ENCODE measurements around the gene SLAMF9. TPM values are rescaled to one million over a fixed set of nuclear protein-coding genes. Genes with fewer than 3 reads are reported as not detected.

SLAMF9 gene
- total and polyA plus RNA-seq, 2 of the 8 experiments (the other 6 are each of a cell fraction or from before 2014, with no cell fraction given): not detected

- Histone ChIP-seq H2BK20ac (ENCODE audit: low read length) (no peak overlapping the region), H3K4me2 (ENCODE audit: insufficient read depth in 1 of 2, low read depth in 2 of 2, low read length in 2 of 2) (no peak overlapping the region), H4K20me1 (replicated peaks in 1 of 2; ENCODE audit: control insufficient read depth in 1 of 2, insufficient read depth in 2 of 2, low read length in 2 of 2) (no peaks in the 10 kb centered on the region), H3K9ac (replicated peaks in 1 of 4; ENCODE audit: extremely low read depth in 1 of 4, low read depth in 3 of 4, low read length in 3 of 4) (no peak overlapping the region), H2AFZ (ENCODE audit: low read length) (no peak overlapping the region), H4K91ac (replicated peaks; ENCODE audit: insufficient read length, low read length) (no peak overlapping the region), H2AK5ac (ENCODE audit: low read depth, low read length) (no peak overlapping the region), H3K18ac (ENCODE audit: extremely low read depth, low read length) (no peak overlapping the region; the same call in 1 of the 2 replicates), H3K56ac (replicated peaks; ENCODE audit: insufficient read length, low read depth, low read length) (no peak overlapping the region), H3K4me1 (replicated peaks in 1 of 4; ENCODE audit: control insufficient read depth in 3 of 4, insufficient read depth in 4 of 4, low read length in 3 of 4) (no peaks in the 10 kb centered on the region), H2BK120ac (replicated peaks; ENCODE audit: low read depth, low read length) (no peak overlapping the region), H3K27ac (ENCODE audit: low read depth, low read length) (no peak overlapping the region), H4K5ac (ENCODE audit: insufficient read length, low read depth, low read length) (no peak overlapping the region), H3K9me3 (ENCODE audit: insufficient read depth in 2 of 2, low read depth in 1 of 2, low read length in 1 of 2) (no peaks in the 10 kb centered on the region), H3K4me3 (ENCODE audit: extremely low read depth in 1 of 4, insufficient read depth in 2 of 4, low read depth in 3 of 4, low read length in 4 of 4) (no peak overlapping the region), H3K4ac (replicated peaks; ENCODE audit: insufficient read length, low read depth, low read length) (no peak overlapping the region), H2BK15ac (ENCODE audit: low read length) (no peak overlapping the region), H4K8ac (ENCODE audit: extremely low read depth, insufficient read depth, low read length) (no peak overlapping the region), H2BK5ac (ENCODE audit: low read depth, low read length) (no peak overlapping the region), H3K23ac (ENCODE audit: insufficient read length) (no peak overlapping the region), H3K27me3 (replicated peaks in 1 of 4; ENCODE audit: control insufficient read depth in 3 of 4, extremely low read depth in 1 of 4, insufficient read depth in 3 of 4, low read length in 3 of 4) (no peaks in the 10 kb centered on the region; a peak in 1 of 7 replicates), H3K79me1 (ENCODE audit: low read depth, low read length) (no peaks in the 10 kb centered on the region), H3K23me2 (ENCODE audit: low read depth, low read length) (no peaks in the 10 kb centered on the region), H3K36me3 (ENCODE audit: control insufficient read depth in 2 of 4, insufficient read depth in 4 of 4, low read length in 3 of 4) (no peaks in the 10 kb centered on the region), H2BK12ac (ENCODE audit: low read depth, low read length) (0 out of 2 replicates have a peak overlapping the region, but pooled peaks have one; percentile 9), H3K79me2 (ENCODE audit: control insufficient read depth in 1 of 2, insufficient read depth in 2 of 2, low read length in 2 of 2) (no peaks in the 10 kb centered on the region), H3K14ac (ENCODE audit: insufficient read length) (no peak overlapping the region)
- WGBS, 2 experiments (ENCODE audit: extremely low coverage in 1 of 2, insufficient coverage in 1 of 2, insufficient read length in 1 of 2, insufficient replicate concordance in 2 of 2, low coverage in 1 of 2, low lambda C conversion rate in 2 of 2, missing lambda C conversion rate in 1 of 2): 85% methylated on average over 9 of the region's 9 CpGs; no CpG with 5 or more reads in 1 of the 2 experiments
- ChIA-PET CTCF (ENCODE audit: partially characterized antibody) (interaction anchor here (0.6 to 35.5 kb wide), 11 partner anchors 11 to 744 kb away, joined by 3 to 696 read pairs (median 4); no protein-coding TSS in a partner anchor), POLR2A (ENCODE audit: partially characterized antibody) (interaction anchor here (0.9 kb wide), 1 partner anchor 35 kb away, joined by 3 read pairs; no protein-coding TSS in a partner anchor)
- no peak for DNase-seq (ENCODE audit: low read depth in 1 of 2, low spot score in 2 of 2)
- FAIRE-seq: no peak
- no peak for TF ChIP-seq SUZ12 (IDR thresholded peaks at IDR 0.05; ENCODE audit: low read length)
- TF ChIP-seq RNF2 (IDR thresholded peaks at IDR 0.05; ENCODE audit: borderline replicate concordance, low read depth, low read length, missing control alignments, poor library complexity, severe bottlenecking): no peak
- TF ChIP-seq CHD2 (IDR thresholded peaks at IDR 0.05; ENCODE audit: low read length): no peak
- no peak for TF ChIP-seq CBX8 (IDR thresholded peaks at IDR 0.05; ENCODE audit: borderline replicate concordance, low read depth, low read length)
- TF ChIP-seq CEBPB (IDR thresholded peaks at IDR 0.05; ENCODE audit: low read depth, low read length): no peak
- TF ChIP-seq ATF3 (IDR thresholded peaks at IDR 0.05; ENCODE audit: insufficient read depth, low read depth, low read length): no peak
- TF ChIP-seq JUND (IDR thresholded peaks at IDR 0.05; ENCODE audit: low read length): no peak
- no peak for TF ChIP-seq POLR2AphosphoS5 (IDR thresholded peaks at IDR 0.05; ENCODE audit: low read depth, low read length)
- TF ChIP-seq RFX5 (IDR thresholded peaks at IDR 0.05; ENCODE audit: borderline replicate concordance, low read depth, low read length): no peak
- no peak for TF ChIP-seq ATF2 (IDR thresholded peaks at IDR 0.05; ENCODE audit: low read length)
- no peak for TF ChIP-seq E2F6 (IDR thresholded peaks at IDR 0.05)
These were observed 3.8 kb upstream of the SLAMF9 start for GRCh38 chr1:159957824-159958268.

Measured in H1 (cell line).